ENCODE results near the gene CYP27C1.

CYP27C1 gene

GRCh38 chr2:127220102-127220767 lies at the start of gene CYP27C1:
CYP27C1 (minus strand) TSS chr2:127220299; CDS start chr2:127220270, 29 bp downstream.
- H3K27ac ChIP-seq: no peak within 1 kb of the TSS
- no peak for TF ChIP-seq CTCF (conservative IDR thresholded peaks at IDR 0.05)

- no peak for TF ChIP-seq CTCF (conservative IDR thresholded peaks at IDR 0.05)
- no peak overlapping the region for H3K27ac ChIP-seq
These were observed 41.8 kb upstream of the CYP27C1 start for GRCh38 chr2:127261804-127262406.

- TF ChIP-seq CTCF (conservative IDR thresholded peaks at IDR 0.05): no peak
- H3K27ac ChIP-seq: no peak overlapping the region
These were observed 39.3 kb upstream of the CYP27C1 start for GRCh38 chr2:127259355-127259754.

GRCh38 chr2:127256866-127257265 lies 36.8 kb upstream of the CYP27C1 start:
- TF ChIP-seq CTCF (conservative IDR thresholded peaks at IDR 0.05): no peak
- H3K27ac ChIP-seq: no peak overlapping the region

GRCh38 chr2:127256381-127256780 lies 36.3 kb upstream of the CYP27C1 start:
- no peak for TF ChIP-seq CTCF (conservative IDR thresholded peaks at IDR 0.05)
- H3K27ac ChIP-seq: no peak overlapping the region

GRCh38 chr2:127255721-127256120 lies 35.6 kb upstream of the CYP27C1 start:
- H3K27ac ChIP-seq: no peak overlapping the region
- TF ChIP-seq CTCF (conservative IDR thresholded peaks at IDR 0.05): no peak

- TF ChIP-seq CTCF (conservative IDR thresholded peaks at IDR 0.05): no peak
- no peak overlapping the region for H3K27ac ChIP-seq
These were observed 35.0 kb upstream of the CYP27C1 start for GRCh38 chr2:127255146-127255545.

All from VCaP (cell line).